Medulla oblongata (tissue), 1 donor: Measurements from ENCODE around the gene THSD7B.
"Not testable (repeated sequence)": the region's sequence is repeated elsewhere in the genome, so short reads cannot be mapped to it uniquely, and the experiment has no call there.

Source experiments
- DNase-seq: peaks from one replicate; pipeline ENCODE4 v3.0.0-alpha.2; 2015; ENCODE audit errors: extremely low spot score

Gene THSD7B, protein sequence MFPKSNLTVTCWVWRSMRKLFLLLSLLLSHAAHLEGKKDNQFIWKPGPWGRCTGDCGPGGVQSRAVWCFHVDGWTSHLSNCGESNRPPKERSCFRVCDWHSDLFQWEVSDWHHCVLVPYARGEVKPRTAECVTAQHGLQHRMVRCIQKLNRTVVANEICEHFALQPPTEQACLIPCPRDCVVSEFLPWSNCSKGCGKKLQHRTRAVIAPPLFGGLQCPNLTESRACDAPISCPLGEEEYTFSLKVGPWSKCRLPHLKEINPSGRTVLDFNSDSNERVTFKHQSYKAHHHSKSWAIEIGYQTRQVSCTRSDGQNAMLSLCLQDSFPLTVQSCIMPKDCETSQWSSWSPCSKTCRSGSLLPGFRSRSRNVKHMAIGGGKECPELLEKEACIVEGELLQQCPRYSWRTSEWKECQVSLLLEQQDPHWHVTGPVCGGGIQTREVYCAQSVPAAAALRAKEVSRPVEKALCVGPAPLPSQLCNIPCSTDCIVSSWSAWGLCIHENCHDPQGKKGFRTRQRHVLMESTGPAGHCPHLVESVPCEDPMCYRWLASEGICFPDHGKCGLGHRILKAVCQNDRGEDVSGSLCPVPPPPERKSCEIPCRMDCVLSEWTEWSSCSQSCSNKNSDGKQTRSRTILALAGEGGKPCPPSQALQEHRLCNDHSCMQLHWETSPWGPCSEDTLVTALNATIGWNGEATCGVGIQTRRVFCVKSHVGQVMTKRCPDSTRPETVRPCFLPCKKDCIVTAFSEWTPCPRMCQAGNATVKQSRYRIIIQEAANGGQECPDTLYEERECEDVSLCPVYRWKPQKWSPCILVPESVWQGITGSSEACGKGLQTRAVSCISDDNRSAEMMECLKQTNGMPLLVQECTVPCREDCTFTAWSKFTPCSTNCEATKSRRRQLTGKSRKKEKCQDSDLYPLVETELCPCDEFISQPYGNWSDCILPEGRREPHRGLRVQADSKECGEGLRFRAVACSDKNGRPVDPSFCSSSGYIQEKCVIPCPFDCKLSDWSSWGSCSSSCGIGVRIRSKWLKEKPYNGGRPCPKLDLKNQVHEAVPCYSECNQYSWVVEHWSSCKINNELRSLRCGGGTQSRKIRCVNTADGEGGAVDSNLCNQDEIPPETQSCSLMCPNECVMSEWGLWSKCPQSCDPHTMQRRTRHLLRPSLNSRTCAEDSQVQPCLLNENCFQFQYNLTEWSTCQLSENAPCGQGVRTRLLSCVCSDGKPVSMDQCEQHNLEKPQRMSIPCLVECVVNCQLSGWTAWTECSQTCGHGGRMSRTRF (N-terminal part only)

DNA sequence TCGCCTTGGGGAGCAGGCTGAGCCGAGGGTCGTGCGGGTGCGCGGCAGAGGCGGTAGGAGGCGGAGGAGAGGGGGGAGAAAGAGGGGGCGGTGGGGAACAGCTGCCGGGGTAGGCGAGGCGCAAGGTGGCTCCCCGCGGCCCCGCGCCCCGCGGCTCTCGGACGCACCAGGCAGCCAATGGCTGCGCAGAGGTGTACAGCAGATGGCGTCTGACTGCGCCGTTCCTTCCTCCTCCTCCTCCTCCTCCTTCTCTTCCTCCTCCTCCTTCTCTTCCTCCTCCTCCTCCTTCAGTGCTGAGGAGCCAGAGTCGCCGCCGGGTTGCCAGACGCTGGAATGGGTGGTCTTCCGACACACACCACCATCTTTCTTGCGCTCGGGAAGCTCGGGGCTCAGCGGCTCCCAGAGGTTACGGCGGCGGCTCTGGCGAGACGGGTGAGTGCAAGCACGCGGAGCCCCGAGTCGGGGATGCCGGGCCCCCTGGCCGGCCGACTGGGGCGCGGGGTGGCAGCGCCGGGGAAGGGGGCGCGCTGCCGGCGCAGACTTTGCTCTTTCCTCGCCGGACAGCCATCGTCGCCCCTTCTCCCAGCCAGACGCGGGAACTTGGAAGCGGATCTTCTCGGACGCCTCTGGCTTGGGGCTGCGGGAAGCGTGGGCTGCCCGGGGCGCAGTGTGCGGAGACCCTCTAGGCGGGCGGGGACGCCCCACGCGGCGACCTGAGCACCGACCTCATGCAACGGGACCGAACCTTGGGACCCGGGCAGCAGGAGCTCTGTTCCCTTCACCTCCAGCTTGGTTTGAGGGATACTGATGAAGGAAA, at the start of gene THSD7B:
THSD7B (plus strand) TSS at position 290 of the 817 bp plus-strand sequence. CDS start 116,634 bp downstream, outside the sequence.
- DNase-seq: no peak

DNA sequence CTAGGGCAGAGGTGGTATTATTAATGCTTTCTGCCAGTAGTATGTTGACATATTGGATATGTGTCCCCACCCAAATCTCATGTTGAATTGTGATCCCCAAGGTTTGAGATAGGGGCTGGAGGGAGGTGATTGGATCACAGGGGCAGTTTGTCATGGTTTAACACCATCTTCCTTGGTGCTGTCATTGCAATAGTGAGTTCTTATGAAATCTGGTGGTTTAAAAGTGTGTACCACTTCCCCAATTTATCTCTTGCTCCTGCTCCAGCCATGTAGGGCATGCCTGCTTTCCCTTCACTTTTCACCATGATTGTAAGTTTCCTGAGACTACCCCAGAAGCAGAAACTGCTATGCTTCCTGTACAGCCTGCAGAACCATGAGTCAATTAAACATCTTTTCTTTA, 47.1 kb upstream of the THSD7B start:
- no peak for DNase-seq

DNA sequence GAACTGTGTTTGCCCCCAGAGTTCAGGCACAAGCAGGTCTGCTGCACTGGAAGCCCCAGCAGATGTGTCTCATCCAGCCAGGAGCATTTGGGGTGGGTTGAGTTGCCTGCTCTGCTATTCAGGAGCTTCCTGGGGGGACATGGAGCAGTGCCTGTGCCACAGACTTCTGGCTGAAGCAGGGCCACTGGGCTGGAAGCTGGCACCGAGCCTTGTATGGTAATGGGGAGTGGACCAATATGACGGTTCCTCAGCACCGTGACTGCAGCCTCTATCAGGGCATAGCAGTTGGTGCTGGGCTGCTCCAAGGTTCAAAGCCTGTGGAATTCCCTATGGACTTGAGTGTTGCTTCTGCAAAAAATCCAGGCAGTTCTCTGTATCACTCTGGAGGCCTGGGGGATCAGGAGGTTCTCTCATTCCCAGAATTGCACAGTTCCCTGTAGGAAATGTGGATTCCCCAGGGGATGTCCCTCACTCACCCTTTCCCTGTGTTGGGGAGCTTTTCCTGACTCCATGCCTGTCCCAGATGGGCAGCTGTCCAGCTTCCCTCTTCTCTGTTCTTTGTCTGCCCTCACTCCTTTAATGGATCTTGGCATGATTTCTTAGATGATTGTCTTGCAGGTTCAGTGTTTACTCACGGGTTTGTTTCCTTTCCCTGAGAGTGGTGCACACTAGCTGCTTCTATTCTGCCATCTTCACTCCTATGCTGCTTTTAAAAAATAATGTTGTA, 37.2 kb upstream of the THSD7B start:
- DNase-seq: no peak

DNA sequence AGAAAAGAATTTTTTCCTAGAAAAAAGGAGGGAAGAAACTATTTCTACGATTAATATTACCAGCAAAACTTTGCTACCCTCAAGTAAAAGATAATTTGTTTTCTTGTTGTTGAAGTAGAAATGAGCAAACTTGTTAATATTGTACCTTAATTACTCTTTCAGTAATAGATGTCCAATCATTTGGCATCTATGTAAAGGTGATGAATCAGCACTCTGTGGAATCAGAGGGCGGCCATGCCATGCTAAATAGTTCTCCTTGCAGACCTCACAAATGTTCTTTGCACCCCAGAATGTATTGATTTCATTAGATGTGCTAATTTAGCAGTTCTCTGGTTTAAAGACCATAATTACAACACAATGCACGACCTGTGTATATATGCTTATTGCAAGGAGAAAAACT, 29.1 kb upstream of the THSD7B start:
- no peak for DNase-seq

DNA sequence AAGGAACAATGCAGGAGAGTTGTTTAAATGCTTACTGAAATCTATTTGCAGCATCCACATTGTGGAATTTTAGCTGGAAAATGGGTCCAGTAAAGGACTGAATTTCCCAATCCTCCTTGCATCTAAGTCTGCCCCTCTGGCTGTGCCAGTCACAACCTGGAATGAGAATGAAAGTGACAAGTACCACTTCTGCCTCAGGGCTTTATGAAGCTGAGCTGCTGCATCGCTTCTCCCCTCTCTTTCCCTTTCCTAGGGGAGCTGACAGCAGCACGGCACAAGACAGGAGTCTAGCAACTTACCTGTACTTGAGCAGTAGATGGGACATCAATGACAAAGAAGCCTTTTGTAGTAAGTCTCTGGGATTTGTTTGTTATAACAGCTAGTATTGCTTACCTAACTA, 27.3 kb upstream of the THSD7B start:
- no peak for DNase-seq

DNA sequence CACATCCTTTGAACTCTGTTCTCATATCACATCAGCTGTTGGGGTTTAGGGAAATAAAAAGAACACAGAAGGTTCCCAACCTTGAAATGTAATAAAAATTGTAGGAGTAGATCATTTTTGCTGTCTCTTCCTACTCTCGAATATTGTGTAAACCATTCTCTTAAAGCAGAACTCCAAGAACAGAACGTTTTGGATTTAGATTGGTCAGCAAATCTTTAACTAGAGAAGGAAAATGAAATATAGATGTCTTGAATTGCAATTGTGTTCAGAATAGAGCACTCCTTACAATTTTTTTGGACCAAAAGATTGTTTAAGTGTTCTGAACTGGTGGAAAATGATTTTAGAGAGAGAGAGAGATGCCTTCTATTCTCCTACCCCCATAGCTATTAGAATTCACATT, 23.9 kb upstream of the THSD7B start:
- no peak for DNase-seq

DNA sequence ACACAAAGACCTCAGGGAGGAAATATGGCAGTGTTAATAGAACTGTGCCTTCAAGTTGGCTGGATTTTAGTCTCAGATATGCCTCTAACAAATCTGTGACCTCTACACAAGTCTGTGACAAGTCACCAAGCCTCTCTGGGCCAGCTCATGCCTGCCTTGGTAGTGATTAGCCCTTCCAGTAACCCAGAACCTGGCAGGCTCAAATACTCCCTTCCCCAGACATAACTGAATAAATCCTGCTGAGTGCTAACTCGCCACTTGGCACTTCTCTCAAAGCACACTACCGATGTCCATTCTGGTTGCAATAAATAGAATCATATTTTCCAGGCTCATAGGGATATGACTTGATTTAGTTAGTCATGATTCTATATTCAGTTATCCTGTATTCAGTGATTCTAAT, 15.3 kb upstream of the THSD7B start:
- no peak for DNase-seq

DNA sequence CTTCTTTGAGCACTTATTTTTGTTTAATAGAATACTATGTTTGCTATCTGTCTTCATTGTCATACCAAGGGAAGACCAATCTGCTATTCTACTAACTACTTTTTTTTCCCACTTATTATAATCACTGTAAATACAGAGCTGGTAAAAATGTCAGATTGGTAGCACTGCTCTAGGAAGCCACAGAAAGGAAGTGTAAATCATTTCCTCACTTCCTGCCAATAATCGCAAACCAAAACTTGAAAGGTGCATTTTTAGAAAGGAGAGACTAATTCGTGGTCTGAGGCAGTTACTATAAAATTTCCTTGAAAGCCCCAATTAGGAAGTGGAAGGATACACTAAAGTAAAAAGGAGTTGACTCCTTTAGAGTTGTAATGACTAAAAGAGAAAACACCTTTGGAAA, 13.9 kb upstream of the THSD7B start:
- DNase-seq: no peak

DNA sequence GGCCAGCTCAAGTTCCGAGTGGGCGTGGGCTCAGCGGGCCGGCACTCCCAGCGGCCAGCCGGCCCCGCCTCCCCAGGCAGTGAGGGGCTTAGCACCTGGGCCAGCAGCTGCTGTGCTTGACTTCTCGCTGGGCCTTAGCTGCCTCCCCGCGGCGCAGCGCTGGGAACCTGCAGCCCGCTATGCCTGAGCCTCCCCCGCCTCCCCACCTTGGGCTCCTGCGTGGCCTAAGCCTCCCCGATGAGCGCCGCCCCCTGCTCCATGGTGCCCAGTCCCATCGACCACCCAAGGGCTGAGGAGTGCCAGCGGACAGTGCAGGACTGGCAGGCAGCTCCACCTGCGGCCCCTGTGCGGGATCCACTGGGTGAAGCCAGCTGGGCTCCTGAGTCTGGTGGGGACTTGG, 6.8 kb upstream of the THSD7B start:
- not testable (repeated sequence) for DNase-seq

DNA sequence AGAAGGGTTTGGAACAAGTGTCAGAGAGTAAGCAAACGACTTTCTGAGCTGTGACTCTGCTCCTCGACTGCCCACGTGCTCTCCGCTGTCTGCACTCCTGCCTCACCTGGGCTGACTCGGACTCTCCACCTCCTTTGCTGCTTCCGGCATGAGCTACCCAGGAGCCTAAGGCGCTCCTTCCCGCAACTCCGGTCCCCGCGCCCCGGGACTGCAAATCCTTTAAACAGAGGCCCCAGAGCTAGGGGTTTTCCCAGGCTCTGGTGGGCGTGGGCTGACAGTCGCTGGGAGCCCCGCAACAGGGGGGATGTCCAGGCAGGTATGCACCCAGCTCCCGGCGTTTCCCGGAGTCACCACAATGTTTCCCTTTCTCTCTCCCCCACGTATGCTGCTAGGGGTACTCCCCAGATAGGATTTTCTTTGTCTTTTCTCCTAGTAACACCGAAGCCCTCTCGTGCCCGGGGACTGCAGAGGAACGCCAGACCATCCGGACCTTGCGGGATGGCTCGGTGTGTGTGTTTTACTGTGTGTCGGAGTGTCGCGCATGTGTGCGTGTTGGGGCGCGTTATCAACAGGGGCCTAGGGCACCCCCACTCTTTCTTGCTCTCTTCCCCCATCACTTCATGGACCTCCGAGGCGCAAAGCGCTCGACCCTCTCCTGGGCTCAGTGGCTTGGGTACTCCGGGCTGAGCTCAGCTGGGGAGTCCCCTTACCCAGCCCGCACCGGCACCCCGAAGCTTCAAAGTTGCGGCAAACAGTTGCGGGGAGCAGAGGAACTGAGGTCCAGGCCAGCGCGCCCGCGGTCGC, 691 bp upstream of the THSD7B start:
- DNase-seq: no peak

DNA sequence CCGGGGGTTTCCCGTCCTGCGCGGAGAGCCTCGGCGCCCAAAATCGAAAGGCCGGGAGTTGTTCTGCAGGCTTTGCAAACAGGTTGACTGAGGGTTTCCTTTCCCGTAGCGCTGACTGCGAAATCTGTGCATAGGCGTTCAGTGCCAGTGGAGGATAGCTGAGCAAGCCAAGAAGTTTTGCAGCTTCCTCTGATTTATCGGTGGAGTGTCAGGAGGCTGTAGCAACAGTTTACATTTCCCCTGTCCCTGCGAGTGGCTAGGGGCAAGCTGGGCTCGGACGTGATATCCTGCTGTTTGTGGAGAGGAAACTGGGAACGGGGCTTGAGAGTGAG, 694 bp downstream of the THSD7B start:
- DNase-seq: no peak

DNA sequence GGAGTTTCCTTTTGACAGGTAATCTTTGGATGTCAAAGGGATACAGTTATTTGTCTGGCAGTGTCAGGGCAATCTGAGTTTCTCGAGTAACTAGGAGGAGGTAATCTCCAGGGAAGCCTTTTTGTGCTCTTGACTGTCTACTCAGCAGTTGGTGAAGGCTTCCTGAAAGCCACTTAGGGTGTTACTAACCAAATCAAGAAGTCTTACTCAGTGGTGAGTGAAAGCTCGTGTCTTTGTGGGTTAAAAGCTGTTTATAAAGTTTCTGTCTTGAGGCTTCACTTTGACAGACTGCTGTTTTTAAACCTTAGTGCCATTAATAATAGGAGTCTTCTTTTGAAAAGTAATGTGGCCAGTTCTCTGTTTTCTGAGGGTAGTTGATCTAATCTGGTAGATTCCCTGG, 1.7 kb downstream of the THSD7B start:
- no peak for DNase-seq

DNA sequence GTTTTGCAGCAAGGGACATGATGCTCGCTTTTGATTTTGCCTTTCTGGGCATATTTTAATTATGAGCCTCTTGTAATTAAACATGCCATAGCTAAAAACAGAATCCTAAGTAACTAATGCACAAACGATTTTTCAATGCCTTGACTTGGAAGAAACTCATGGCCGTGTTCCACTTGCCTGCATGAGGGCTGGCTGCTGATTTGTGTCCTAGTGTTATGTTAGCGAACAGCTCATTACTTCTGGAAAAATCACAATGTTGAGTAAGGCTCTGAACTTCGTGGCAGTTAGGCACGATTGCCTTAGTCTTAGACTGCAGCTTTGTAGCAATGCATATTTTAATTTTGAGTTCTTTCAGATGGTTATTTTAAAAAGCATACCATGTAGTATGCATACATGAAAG, 4.5 kb downstream of the THSD7B start:
- DNase-seq: no peak

DNA sequence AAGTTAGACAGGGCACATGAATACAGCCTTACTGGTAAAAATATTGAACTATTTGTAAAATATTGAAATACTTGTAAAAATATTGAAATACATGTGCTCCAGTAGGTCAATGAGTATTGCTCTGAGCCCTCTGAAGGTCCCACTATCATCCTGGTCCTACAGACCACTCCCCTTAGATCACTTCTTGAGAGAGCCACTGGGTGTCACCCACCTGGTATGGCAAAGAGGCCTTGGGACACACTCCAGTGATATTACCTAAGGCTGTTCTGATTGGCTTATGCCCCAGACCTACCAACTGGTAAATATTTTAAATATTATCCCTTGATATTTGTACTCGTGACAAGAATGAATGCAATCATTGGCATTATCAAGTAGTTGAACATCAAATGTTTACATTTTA, 5.0 kb downstream of the THSD7B start:
- DNase-seq: no peak

DNA sequence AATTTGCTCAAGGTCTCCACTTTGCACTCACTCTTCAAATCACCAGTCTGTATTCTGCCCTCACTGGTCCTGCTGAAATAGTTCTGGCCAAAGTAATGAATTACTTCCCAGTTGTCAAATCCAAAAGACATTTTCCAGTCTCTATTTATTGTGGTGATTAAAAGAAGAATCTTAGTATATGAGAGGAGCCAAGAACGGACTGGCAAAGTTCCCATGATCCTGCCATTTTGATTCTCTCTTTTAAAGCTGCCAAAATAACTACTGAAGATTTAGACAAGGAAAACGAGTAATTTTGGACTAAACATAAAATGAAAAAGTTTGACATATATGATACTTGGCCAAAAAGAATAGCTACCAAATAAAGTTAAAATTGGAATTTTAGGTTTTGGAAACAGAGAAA, 12.0 kb downstream of the THSD7B start:
- DNase-seq: no peak

DNA sequence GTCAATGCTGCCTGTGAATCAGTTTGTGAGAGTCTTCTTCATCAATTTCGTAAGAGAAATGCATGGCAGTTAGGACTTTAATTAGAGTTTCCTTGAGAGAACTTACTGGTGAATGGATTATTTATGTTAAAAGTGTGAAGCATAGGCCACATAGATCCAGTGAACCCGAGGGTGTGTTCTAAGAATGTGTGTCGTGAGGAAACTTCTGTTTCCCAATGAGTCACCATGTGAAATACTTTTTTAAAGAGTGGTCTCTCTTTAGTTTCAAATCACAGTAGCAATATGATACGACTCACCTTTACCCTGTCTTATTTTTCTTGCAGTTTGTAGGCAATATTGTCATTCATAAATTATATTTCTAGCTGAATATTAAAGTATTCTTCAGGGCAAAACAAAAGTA, 18.5 kb downstream of the THSD7B start:
- DNase-seq: no peak

DNA sequence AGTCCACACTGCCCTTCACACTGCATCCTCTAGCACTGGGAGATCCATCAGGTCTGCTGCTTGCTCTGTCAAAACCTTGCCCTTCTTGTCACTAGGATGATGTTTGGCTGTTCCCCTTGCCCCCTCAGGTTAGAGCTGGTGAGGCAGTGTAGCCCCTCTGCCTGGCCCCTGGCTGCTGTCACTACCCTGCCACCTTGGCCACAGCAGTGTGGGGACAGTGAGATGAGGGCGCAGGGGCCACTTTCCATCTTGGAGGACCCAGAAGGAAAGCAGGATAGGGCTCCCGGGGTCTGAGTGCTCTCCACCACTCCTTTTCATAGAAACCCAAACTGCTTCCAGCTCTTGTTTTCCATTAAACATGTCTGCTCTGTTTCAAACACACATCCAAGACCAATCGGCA, 19.9 kb downstream of the THSD7B start:
- no peak for DNase-seq

DNA sequence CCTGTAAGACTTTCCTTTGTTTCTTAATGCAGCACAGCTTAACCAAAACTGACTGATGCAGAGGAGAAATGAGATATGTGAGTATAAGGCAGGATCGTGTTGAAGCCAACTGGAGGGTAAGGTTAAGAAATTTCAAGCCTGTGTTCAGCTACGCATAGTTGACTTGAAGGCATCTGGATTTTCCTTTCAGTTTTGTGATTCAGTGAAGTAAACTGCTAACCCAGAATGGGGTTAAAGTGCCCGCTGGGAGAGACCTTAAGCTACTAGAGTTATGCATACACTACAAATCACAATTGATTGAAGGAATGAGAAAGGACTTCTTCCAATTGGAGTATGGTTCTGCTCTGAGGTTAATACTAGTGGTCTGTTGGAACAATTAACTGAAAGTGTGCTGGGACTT, 22.6 kb downstream of the THSD7B start:
- DNase-seq: no peak

DNA sequence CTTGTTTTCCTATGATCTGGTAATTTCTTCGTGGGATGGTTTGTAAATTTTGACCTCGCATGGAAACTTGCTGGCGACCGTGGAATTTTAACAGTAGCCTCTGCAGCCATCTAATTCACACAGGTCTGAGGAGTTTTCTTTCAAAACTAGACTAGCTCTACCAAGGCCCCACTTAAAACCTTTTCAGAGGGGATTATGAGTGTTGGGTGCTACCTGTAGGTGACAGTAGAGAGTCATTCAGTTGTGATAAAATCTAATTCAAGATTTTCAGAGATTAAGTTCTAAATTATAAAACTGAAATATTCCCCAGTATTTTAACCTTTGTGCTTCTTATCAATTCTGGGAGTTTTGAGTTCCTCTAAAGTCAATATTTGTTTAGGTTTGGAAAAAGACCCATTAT, 31.0 kb downstream of the THSD7B start:
- no peak for DNase-seq

DNA sequence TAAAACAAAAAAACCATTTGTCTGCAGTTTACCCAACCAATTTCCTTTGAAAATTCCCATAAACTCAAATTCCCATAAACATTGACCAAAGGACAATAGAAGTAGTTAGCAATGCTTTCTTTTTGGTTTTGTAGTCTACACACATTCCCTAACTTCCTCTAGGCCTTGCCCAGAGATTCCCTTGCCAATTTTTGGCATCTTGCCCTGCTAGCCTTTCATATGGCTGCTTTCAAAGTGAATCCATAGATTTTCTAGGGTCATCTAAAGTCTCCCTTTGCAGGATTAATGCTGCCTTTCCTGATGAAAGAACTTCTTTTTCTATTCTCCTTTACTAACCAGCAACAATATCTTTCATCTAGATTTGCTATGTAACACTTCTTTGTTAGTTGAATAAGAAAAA, 33.4 kb downstream of the THSD7B start:
- no peak for DNase-seq
